ENCODE measurements around the gene HS3ST4.

- TF ChIP-seq CTCF (IDR thresholded peaks at IDR 0.05): no peak
- no peak for TF ChIP-seq POLR2A (IDR thresholded peaks at IDR 0.05)
Observed at GRCh38 chr16:25996052-25996451, 304.3 kb downstream of the HS3ST4 start.
